Smooth muscle cell (in vitro differentiated cells): ENCODE results near the gene MYL3. TPM values are rescaled to one million over a fixed set of nuclear protein-coding genes. Genes with fewer than 3 reads are reported as not detected.

Source experiments
- DNase-seq: peaks from one replicate; lab custom pipeline; 2025; ENCODE audit not compliant: unreplicated experiment; lab: John Stamatoyannopoulos, UW
- H2AFZ ChIP-seq: fragments of 200-600 bp; sonication (generic); 2 replicates; pipeline ENCODE4 v1.6.0; 2016; ENCODE audit warnings: antibody characterized with exemption, low read depth, mild to moderate bottlenecking
- H3F3A ChIP-seq: fragments of 200-600 bp; sonication (generic); 2 replicates; pipeline ENCODE4 v1.6.0; 2017; ENCODE audit warnings: antibody characterized with exemption, low read depth
- H3K27ac ChIP-seq: fragments of 200-600 bp; sonication (generic); 2 replicates; pipeline ENCODE4 v1.5.1; 2016; ENCODE audit warnings: low read depth, mild to moderate bottlenecking
- H3K27me3 ChIP-seq: fragments of 200-600 bp; sonication (generic); 2 replicates; pipeline ENCODE4 v1.6.1; 2016; ENCODE audit warnings: low read depth, mild to moderate bottlenecking
- H3K36me3 ChIP-seq: fragments of 200-600 bp; sonication (generic); 2 replicates; pipeline ENCODE4 v1.5.1; 2016; ENCODE audit warnings: low read depth
- H3K4me1 ChIP-seq: fragments of 200-600 bp; sonication (generic); 2 replicates; pipeline ENCODE4 v1.5.1; 2016; ENCODE audit warnings: low read depth
- H3K4me2 ChIP-seq: fragments of 200-600 bp; sonication (generic); 2 replicates; pipeline ENCODE4 v1.6.0; 2016; ENCODE audit warnings: mild to moderate bottlenecking
- H3K4me3 ChIP-seq: fragments of 200-600 bp; sonication (generic); 2 replicates; pipeline ENCODE4 v1.5.1; 2016; ENCODE audit warnings: mild to moderate bottlenecking
- H3K79me2 ChIP-seq: fragments of 200-600 bp; sonication (generic); 2 replicates; pipeline ENCODE4 v1.6.0; 2016; ENCODE audit warnings: low read depth, mild to moderate bottlenecking
- H3K9ac ChIP-seq: fragments of 200-600 bp; sonication (generic); 2 replicates; pipeline ENCODE4 v1.6.0; 2016; ENCODE audit warnings: low read depth
- H3K9me3 ChIP-seq: fragments of 200-600 bp; sonication (generic); replicated peaks from 2 replicates; pipeline ENCODE4 v1.5.1; 2016; ENCODE audit warnings: low read depth
- H4K20me1 ChIP-seq: fragments of 200-600 bp; sonication (generic); 2 replicates; pipeline ENCODE4 v1.6.0; 2016; ENCODE audit warnings: low read depth
- CTCF ChIP-seq: fragments of 200-600 bp; sonication (generic); IDR thresholded peaks from 2 replicates; pipeline ENCODE4 v1.5.1; 2017; ENCODE audit warnings: borderline replicate concordance, mild to moderate bottlenecking, antibody characterized with exemption; ENCODE audit not compliant: insufficient read depth, poor library complexity, severe bottlenecking
- WGBS: methylation state at CpG from one replicate; pipeline ENCODE4 v1.1.7; 2016; ENCODE audit warnings: low lambda C conversion rate; 5-methylcytosine and 5-hydroxymethylcytosine counted together
- polyA plus RNA-seq: library from polyadenylated mRNA; unstranded; fragments of >200 nt; fragmentation: Nextera tagmentation; extraction: Ambion mirVana; gene quantifications from 2 replicates; pipeline ENCODE4 v1.2.1, GENCODE V29; 2016
- total RNA-seq: library from RNA; depleted of rRNA; stranded (reverse); fragments of >200 nt; gene quantifications from 2 replicates; pipeline ENCODE4 v1.2.3, GENCODE V29; 2014

The MYL3 gene
- total and polyA plus RNA-seq, 2 experiments from 2014 or later, result 8.4 to 25.6 TPM

- no peak overlapping the region for H3K4me3 ChIP-seq
- 75% methylated on average over 3 of the region's 3 CpGs for WGBS
- peak overlapping the region; percentile 87 for H3K27ac ChIP-seq
- peaks cover 9% of the 10 kb centered on the region for H3K9me3 ChIP-seq
- H3K4me1 ChIP-seq, result peaks cover 10% of the 10 kb centered on the region
- no peaks in the 10 kb centered on the region for H4K20me1 ChIP-seq
- H3K36me3 ChIP-seq, result no peaks in the 10 kb centered on the region
- peaks cover 14% of the 10 kb centered on the region for H3F3A ChIP-seq
- H3K4me2 ChIP-seq, result no peak overlapping the region
- TF ChIP-seq CTCF, result no peak
- H2AFZ ChIP-seq, result no peak overlapping the region
- no peaks in the 10 kb centered on the region for H3K79me2 ChIP-seq
- H3K9ac ChIP-seq, result no peak overlapping the region
- DNase-seq, result no peak
- H3K27me3 ChIP-seq, result no peaks in the 10 kb centered on the region
These were observed 18.8 kb downstream of the MYL3 start for GRCh38 chr3:46844397-46844796.

GRCh38 chr3:46843508-46843907 is 19.7 kb downstream of the MYL3 start:
- H3F3A ChIP-seq, result peaks cover 5% of the 10 kb centered on the region
- no peak overlapping the region for H2AFZ ChIP-seq
- no peaks in the 10 kb centered on the region for H3K27me3 ChIP-seq
- H3K4me1 ChIP-seq, result peaks cover 7% of the 10 kb centered on the region
- H3K4me2 ChIP-seq, result no peak overlapping the region
- H4K20me1 ChIP-seq, result no peaks in the 10 kb centered on the region
- no peak overlapping the region for H3K27ac ChIP-seq
- H3K79me2 ChIP-seq, result no peaks in the 10 kb centered on the region
- H3K4me3 ChIP-seq, result no peak overlapping the region
- WGBS, result 98% methylated on average over 3 of the region's 3 CpGs
- H3K9ac ChIP-seq, result no peak overlapping the region
- H3K9me3 ChIP-seq, result peaks cover 9% of the 10 kb centered on the region
- no peak for TF ChIP-seq CTCF
- no peak for DNase-seq
- H3K36me3 ChIP-seq, result peaks cover 4% of the 10 kb centered on the region

GRCh38 chr3:46840491-46840890 is 22.8 kb downstream of the MYL3 start:
- H3K27me3 ChIP-seq, result no peaks in the 10 kb centered on the region
- TF ChIP-seq CTCF, result no peak
- peaks cover 4% of the 10 kb centered on the region for H3K36me3 ChIP-seq
- peaks cover 7% of the 10 kb centered on the region for H3K4me1 ChIP-seq
- 100% methylated on average over 1 of the region's 1 CpG for WGBS
- no peak overlapping the region for H3K4me2 ChIP-seq
- H3K79me2 ChIP-seq, result no peaks in the 10 kb centered on the region
- peaks cover 9% of the 10 kb centered on the region for H3K9me3 ChIP-seq
- H4K20me1 ChIP-seq, result no peaks in the 10 kb centered on the region
- H3K4me3 ChIP-seq, result no peak overlapping the region
- H3F3A ChIP-seq, result no peaks in the 10 kb centered on the region
- H3K9ac ChIP-seq, result no peak overlapping the region
- no peak overlapping the region for H2AFZ ChIP-seq
- no peak for DNase-seq
- H3K27ac ChIP-seq, result no peak overlapping the region

- Histone ChIP-seq H3K27ac (no peak overlapping the region), H3K9me3 (peaks cover 9% of the 10 kb centered on the region), H3K9ac (no peak overlapping the region), H3K36me3 (peaks cover 4% of the 10 kb centered on the region), H4K20me1 (no peaks in the 10 kb centered on the region), H3K4me1 (no peaks in the 10 kb centered on the region), H3K79me2 (no peaks in the 10 kb centered on the region), H3K4me2 (no peak overlapping the region), H3F3A (no peaks in the 10 kb centered on the region), H3K4me3 (no peak overlapping the region), H2AFZ (no peak overlapping the region), H3K27me3 (no peaks in the 10 kb centered on the region)
- 88% methylated on average over 2 of the region's 2 CpGs for WGBS
- TF ChIP-seq CTCF, result no peak
- DNase-seq, result no peak
These were observed 24.9 kb downstream of the MYL3 start for GRCh38 chr3:46838301-46838700.
